Keratinocyte (primary cell): ENCODE results near the gene THOC6.

Experiments
- CTCF ChIP-seq, 3 experiments: IDR thresholded peaks in 1 of 3; conservative IDR thresholded peaks in 1 of 3; optimal IDR thresholded peaks in 1 of 3; 2 replicates in 2 of 3; 3 replicates in 1 of 3; pipeline versions ENCODE3 to v1.5.1; 2011; ENCODE audit warnings: low read length in 3 of 3, mild to moderate bottlenecking in 3 of 3, moderate library complexity in 2 of 3, control low read depth in 1 of 3, inconsistent platforms in 1 of 3; ENCODE audit not compliant: insufficient read depth in 2 of 3; ENCODE audit errors: extremely low read depth in 1 of 3
- EZH2 ChIP-seq: IDR thresholded peaks from one replicate; pipeline ENCODE4 v1.6.1; 2012; ENCODE audit warnings: inconsistent platforms, mild to moderate bottlenecking, low read length, moderate library complexity

- no peak for TF ChIP-seq EZH2
- TF ChIP-seq CTCF (optimal IDR thresholded peaks at IDR 0.05 in 1 of 3, IDR thresholded peaks at IDR 0.05 in 1 of 3, conservative IDR thresholded peaks at IDR 0.05 in 1 of 3; ENCODE audit: extremely low read depth in 1 of 3, insufficient read depth in 2 of 3, low read length in 3 of 3) = no peak
These were observed 43.3 kb upstream of the THOC6 start, which contains the start of gene PKMYT1 for GRCh38 chr16:2980227-2981176.
